ENCODE measurements around the gene FOXN3.

- no peak for TF ChIP-seq CTCF (conservative IDR thresholded peaks at IDR 0.05 in 1 of 2, IDR thresholded peaks at IDR 0.05 in 1 of 2; ENCODE audit: low read depth in 1 of 2, low read length in 2 of 2)
- no peak for TF ChIP-seq EZH2 (IDR thresholded peaks at IDR 0.05; ENCODE audit: low read length, missing control alignments)
Observed at GRCh38 chr14:89187501-89187900, 229.5 kb downstream of the FOXN3 start.
